Measurements from ENCODE around the gene ZDHHC22.

ZDHHC22 gene

GRCh38 chr14:77157740-77158139, 16.1 kb upstream of the ZDHHC22 start:
- no peak for DNase-seq
- no peak overlapping the region for H3K4me3 ChIP-seq (ENCODE audit: insufficient read depth, low read depth, low read length, poor library complexity, severe bottlenecking)
- no peak overlapping the region for H3K27ac ChIP-seq (ENCODE audit: insufficient read depth, low read length, poor library complexity, severe bottlenecking)
- no peaks in the 10 kb centered on the region for H3K9me3 ChIP-seq (ENCODE audit: control insufficient read depth, low read length)
- H3K4me1 ChIP-seq (ENCODE audit: control insufficient read depth, insufficient read depth, low read length, poor library complexity, severe bottlenecking), result no peaks in the 10 kb centered on the region
- H3K27me3 ChIP-seq (replicated peaks; ENCODE audit: control insufficient read depth, insufficient read depth, low read length, poor library complexity, severe bottlenecking), result peaks cover 4% of the 10 kb centered on the region
- H3K36me3 ChIP-seq (ENCODE audit: control insufficient read depth, insufficient read depth, low read length), result no peaks in the 10 kb centered on the region

- no peaks in the 10 kb centered on the region for H3K36me3 ChIP-seq (ENCODE audit: control insufficient read depth, insufficient read depth, low read length)
- no peaks in the 10 kb centered on the region for H3K9me3 ChIP-seq (ENCODE audit: control insufficient read depth, low read length)
- H3K4me3 ChIP-seq (ENCODE audit: insufficient read depth, low read depth, low read length, poor library complexity, severe bottlenecking), result no peak overlapping the region
- no peak for DNase-seq
- H3K27me3 ChIP-seq (replicated peaks; ENCODE audit: control insufficient read depth, insufficient read depth, low read length, poor library complexity, severe bottlenecking), result peaks cover 6% of the 10 kb centered on the region
- H3K27ac ChIP-seq (ENCODE audit: insufficient read depth, low read length, poor library complexity, severe bottlenecking), result no peak overlapping the region
- no peaks in the 10 kb centered on the region for H3K4me1 ChIP-seq (ENCODE audit: control insufficient read depth, insufficient read depth, low read length, poor library complexity, severe bottlenecking)
These were observed 13.5 kb upstream of the ZDHHC22 start for GRCh38 chr14:77155083-77155482.

GRCh38 chr14:77154421-77154820, 12.8 kb upstream of the ZDHHC22 start:
- Histone ChIP-seq H3K4me1 (ENCODE audit: control insufficient read depth, insufficient read depth, low read length, poor library complexity, severe bottlenecking) (no peaks in the 10 kb centered on the region), H3K4me3 (ENCODE audit: insufficient read depth, low read depth, low read length, poor library complexity, severe bottlenecking) (no peak overlapping the region), H3K27ac (ENCODE audit: insufficient read depth, low read length, poor library complexity, severe bottlenecking) (no peak overlapping the region), H3K36me3 (ENCODE audit: control insufficient read depth, insufficient read depth, low read length) (no peaks in the 10 kb centered on the region), H3K9me3 (ENCODE audit: control insufficient read depth, low read length) (no peaks in the 10 kb centered on the region), H3K27me3 (replicated peaks; ENCODE audit: control insufficient read depth, insufficient read depth, low read length, poor library complexity, severe bottlenecking) (peaks cover 6% of the 10 kb centered on the region)
- no peak for DNase-seq

- no peak for DNase-seq
- Histone ChIP-seq H3K27me3 (replicated peaks; ENCODE audit: control insufficient read depth, insufficient read depth, low read length, poor library complexity, severe bottlenecking) (peaks cover 5% of the 10 kb centered on the region), H3K27ac (ENCODE audit: insufficient read depth, low read length, poor library complexity, severe bottlenecking) (no peak overlapping the region), H3K36me3 (ENCODE audit: control insufficient read depth, insufficient read depth, low read length) (no peaks in the 10 kb centered on the region), H3K4me3 (ENCODE audit: insufficient read depth, low read depth, low read length, poor library complexity, severe bottlenecking) (no peak overlapping the region), H3K4me1 (ENCODE audit: control insufficient read depth, insufficient read depth, low read length, poor library complexity, severe bottlenecking) (no peaks in the 10 kb centered on the region), H3K9me3 (ENCODE audit: control insufficient read depth, low read length) (no peaks in the 10 kb centered on the region)
These were observed 12.2 kb upstream of the ZDHHC22 start for GRCh38 chr14:77153802-77154201.

GRCh38 chr14:77151918-77152588, 10.5 kb upstream of the ZDHHC22 start:
- Histone ChIP-seq H3K27ac (ENCODE audit: insufficient read depth, low read length, poor library complexity, severe bottlenecking) (no peak overlapping the region), H3K27me3 (replicated peaks; ENCODE audit: control insufficient read depth, insufficient read depth, low read length, poor library complexity, severe bottlenecking) (peaks cover 3% of the 10 kb centered on the region), H3K9me3 (ENCODE audit: control insufficient read depth, low read length) (no peaks in the 10 kb centered on the region), H3K4me1 (ENCODE audit: control insufficient read depth, insufficient read depth, low read length, poor library complexity, severe bottlenecking) (no peaks in the 10 kb centered on the region), H3K36me3 (ENCODE audit: control insufficient read depth, insufficient read depth, low read length) (no peaks in the 10 kb centered on the region), H3K4me3 (ENCODE audit: insufficient read depth, low read depth, low read length, poor library complexity, severe bottlenecking) (no peak overlapping the region)
- no peak for DNase-seq

GRCh38 chr14:77151245-77151644, 9.7 kb upstream of the ZDHHC22 start:
- H3K27ac ChIP-seq (ENCODE audit: insufficient read depth, low read length, poor library complexity, severe bottlenecking), result no peak overlapping the region
- no peak overlapping the region for H3K4me3 ChIP-seq (ENCODE audit: insufficient read depth, low read depth, low read length, poor library complexity, severe bottlenecking)
- H3K4me1 ChIP-seq (ENCODE audit: control insufficient read depth, insufficient read depth, low read length, poor library complexity, severe bottlenecking), result no peaks in the 10 kb centered on the region
- no peak for DNase-seq
- H3K9me3 ChIP-seq (ENCODE audit: control insufficient read depth, low read length), result no peaks in the 10 kb centered on the region
- peaks cover 10% of the 10 kb centered on the region for H3K27me3 ChIP-seq (replicated peaks; ENCODE audit: control insufficient read depth, insufficient read depth, low read length, poor library complexity, severe bottlenecking)
- H3K36me3 ChIP-seq (ENCODE audit: control insufficient read depth, insufficient read depth, low read length), result no peaks in the 10 kb centered on the region

GRCh38 chr14:77148510-77149231, 7.1 kb upstream of the ZDHHC22 start:
- no peaks in the 10 kb centered on the region for H3K4me1 ChIP-seq (ENCODE audit: control insufficient read depth, insufficient read depth, low read length, poor library complexity, severe bottlenecking)
- no peak overlapping the region for H3K27ac ChIP-seq (ENCODE audit: insufficient read depth, low read length, poor library complexity, severe bottlenecking)
- H3K4me3 ChIP-seq (ENCODE audit: insufficient read depth, low read depth, low read length, poor library complexity, severe bottlenecking), result no peak overlapping the region
- H3K9me3 ChIP-seq (ENCODE audit: control insufficient read depth, low read length), result no peaks in the 10 kb centered on the region
- no peak for DNase-seq
- H3K36me3 ChIP-seq (ENCODE audit: control insufficient read depth, insufficient read depth, low read length), result no peaks in the 10 kb centered on the region
- peaks cover 20% of the 10 kb centered on the region for H3K27me3 ChIP-seq (replicated peaks; ENCODE audit: control insufficient read depth, insufficient read depth, low read length, poor library complexity, severe bottlenecking)

- Histone ChIP-seq H3K4me3 (ENCODE audit: insufficient read depth, low read depth, low read length, poor library complexity, severe bottlenecking) (no peak overlapping the region), H3K36me3 (ENCODE audit: control insufficient read depth, insufficient read depth, low read length) (no peaks in the 10 kb centered on the region), H3K4me1 (ENCODE audit: control insufficient read depth, insufficient read depth, low read length, poor library complexity, severe bottlenecking) (peaks cover 6% of the 10 kb centered on the region), H3K27me3 (replicated peaks; ENCODE audit: control insufficient read depth, insufficient read depth, low read length, poor library complexity, severe bottlenecking) (peaks cover 18% of the 10 kb centered on the region), H3K27ac (ENCODE audit: insufficient read depth, low read length, poor library complexity, severe bottlenecking) (no peak overlapping the region), H3K9me3 (ENCODE audit: control insufficient read depth, low read length) (no peaks in the 10 kb centered on the region)
- no peak for DNase-seq
These were observed 4.6 kb upstream of the ZDHHC22 start for GRCh38 chr14:77145975-77146740.

GRCh38 chr14:77144412-77145115, 3.0 kb upstream of the ZDHHC22 start:
- H3K36me3 ChIP-seq (ENCODE audit: control insufficient read depth, insufficient read depth, low read length), result no peaks in the 10 kb centered on the region
- H3K9me3 ChIP-seq (ENCODE audit: control insufficient read depth, low read length), result no peaks in the 10 kb centered on the region
- H3K27ac ChIP-seq (ENCODE audit: insufficient read depth, low read length, poor library complexity, severe bottlenecking), result no peak overlapping the region
- H3K27me3 ChIP-seq (replicated peaks; ENCODE audit: control insufficient read depth, insufficient read depth, low read length, poor library complexity, severe bottlenecking), result peaks cover 33% of the 10 kb centered on the region
- DNase-seq, result no peak
- H3K4me3 ChIP-seq (ENCODE audit: insufficient read depth, low read depth, low read length, poor library complexity, severe bottlenecking), result no peak overlapping the region
- peaks cover 22% of the 10 kb centered on the region for H3K4me1 ChIP-seq (ENCODE audit: control insufficient read depth, insufficient read depth, low read length, poor library complexity, severe bottlenecking)
